ENCODE results near the gene TECPR1.

Gene TECPR1

DNA sequence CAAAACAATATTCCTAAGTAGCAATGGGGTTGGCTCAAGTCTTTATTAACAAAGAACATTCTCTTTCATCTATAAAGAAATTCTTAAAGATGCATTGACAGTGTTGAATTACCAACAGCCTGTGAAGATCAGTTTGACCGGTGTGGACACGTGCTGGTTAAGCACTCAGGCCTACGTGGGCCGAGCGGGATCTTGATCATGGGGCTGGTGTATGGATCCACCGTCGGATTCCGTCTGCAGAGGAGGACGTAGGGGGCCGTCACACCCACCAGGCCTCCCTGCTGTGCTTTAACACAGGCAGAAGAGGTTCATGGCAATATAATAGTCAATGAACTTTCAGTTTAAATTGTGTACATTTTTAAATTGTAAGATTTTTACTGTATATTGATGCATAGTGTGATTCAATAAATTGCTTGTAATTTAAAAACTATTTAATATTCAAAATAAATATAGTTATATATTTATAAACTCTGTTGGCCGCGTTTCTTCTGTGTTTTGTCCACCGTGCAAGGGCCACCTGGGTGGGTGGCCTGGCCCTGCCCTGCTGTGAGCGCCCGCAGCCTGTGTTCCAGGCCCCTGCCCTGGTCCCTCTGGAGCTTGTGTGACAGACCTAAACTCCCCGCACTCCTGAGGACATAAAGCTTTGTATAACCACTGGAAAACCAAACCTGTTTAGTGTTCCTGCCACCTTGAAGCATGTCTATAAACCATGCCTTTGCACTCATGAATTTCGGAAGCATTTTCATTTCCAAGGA is 42.7 kb downstream of the TECPR1 start:
- DNase-seq: no peak

DNA sequence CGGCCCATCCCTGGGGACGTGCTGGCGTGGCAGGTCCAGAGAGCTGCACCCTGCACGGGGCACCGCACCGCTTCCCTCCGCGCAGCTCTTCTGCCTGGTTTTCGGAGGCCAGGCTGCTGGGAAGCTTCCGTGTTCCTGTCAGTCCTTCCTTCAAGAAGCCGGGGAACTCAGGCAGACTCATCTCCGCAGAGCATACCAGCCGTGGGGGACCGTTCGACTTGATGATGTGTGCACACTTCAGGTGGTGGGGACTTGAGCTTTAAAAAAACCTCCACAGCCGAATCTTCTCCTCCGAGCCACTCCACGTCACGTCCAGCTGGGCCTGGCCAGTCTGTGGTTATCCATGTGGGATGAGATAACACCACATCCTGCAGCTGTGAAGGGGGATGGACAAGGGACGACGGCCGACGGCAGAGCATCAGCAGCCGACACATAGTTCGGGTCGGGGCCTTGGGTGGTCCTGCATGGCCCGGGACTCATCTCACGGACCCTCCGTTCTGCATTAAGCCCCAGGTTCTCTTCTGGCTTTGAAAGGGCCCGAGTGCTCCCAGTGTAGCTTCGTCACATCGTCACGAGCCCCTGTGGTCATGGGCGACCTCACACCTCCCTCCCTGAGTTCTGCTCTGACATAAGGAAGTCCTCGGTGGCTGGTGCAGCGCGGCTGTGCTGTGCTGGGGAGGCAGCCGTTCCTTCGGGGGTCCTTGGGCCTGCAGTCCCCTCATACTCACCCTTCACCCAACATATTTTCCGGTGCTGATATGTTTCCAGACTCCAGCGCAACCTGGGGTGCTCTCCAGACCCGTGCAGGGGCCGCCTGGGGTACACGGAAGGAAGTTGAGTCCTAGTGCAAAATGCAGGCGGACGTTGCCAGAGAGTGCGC is 45.3 kb downstream of the TECPR1 start:
- no peak for DNase-seq

DNA sequence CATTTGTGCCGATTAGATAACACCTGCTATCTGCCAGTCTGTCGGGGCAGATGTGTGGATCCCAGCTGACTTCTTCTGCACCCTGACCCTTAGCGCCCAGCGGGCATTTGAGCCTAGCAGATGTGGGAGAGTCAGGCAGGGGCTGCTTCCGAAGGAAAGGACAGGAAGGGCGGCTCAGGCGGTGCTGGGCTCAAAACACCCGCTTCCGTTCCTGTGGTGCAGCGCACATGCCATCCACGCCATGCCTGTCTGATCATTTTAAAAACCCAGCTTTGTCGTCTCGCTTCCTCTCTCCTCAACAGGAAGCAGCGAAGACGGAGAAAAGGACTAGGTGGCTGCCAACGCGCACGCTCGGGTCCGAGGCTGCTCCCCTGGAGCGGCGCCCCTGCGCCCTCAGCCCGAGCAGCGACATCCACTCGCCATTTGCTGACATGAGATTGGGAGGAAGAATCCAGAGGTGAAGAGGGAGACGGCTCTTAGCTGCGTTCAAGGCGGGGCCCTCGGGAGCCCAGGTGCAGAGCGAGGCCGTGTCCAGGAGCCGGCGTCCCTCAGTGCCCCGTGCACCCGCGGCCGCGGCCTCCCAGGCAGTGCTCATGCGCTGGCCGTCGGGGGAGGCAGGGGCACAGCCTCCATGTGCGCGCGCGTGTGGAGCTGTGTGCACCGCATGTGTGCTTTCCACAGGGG is 46.7 kb downstream of the TECPR1 start:
- DNase-seq: no peak

DNA sequence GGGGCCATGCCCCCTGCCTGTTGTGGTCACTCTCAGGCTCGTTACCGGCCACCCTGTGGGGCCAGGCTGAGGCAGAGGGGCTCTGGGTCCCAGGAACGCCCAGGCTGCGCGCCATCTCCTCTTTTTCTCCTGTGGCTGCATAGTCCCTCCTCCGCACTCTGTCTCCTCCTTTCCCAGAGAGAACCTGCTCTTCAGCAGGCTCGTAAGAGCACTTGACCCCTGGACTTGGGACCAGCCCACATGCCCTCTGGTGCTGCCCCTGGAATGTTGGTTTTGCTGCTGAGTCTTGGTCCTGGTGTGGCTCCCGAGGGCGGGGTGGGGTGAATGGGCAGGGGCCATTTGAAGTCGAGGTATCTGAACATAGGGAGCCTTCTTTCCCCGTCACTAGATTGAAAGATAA is 47.4 kb downstream of the TECPR1 start:
- no peak for DNase-seq

DNA sequence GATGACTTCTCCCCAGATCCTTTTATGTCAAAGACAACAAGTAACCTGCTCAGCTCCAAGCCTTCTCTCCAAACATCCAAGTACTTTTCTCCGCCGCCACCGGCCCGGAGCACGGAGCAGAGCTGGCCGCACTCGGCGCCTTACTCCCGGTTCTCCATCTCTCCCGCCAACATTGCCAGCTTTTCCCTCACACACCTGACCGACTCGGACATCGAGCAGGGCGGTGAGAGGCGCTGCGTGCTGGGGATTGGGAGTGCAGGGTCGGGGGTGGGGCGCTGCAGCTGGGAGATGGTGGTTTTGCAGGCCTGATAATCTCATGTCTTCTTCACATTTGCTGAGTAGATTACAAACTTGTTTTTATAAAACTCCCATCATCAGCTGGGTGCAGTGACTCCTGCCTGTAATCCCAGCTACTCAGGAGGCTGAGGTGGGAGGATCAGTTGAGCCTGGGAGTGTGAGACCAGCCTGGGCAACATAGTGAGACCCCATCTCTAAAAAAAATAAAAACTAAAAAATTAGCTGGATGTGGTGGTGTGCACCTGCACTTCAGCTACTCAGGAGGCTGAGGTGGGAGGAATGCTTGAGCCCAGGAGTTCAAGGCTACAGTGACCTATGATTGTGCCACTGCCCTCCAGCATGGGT is 47.9 kb downstream of the TECPR1 start:
- DNase-seq: no peak

- no peak for DNase-seq
These were observed 48.6 kb downstream of the TECPR1 start for GRCh38 chr7:98203261-98203963.

- no peak for DNase-seq
These were observed 49.5 kb downstream of the TECPR1 start for GRCh38 chr7:98202367-98203195.

DNA sequence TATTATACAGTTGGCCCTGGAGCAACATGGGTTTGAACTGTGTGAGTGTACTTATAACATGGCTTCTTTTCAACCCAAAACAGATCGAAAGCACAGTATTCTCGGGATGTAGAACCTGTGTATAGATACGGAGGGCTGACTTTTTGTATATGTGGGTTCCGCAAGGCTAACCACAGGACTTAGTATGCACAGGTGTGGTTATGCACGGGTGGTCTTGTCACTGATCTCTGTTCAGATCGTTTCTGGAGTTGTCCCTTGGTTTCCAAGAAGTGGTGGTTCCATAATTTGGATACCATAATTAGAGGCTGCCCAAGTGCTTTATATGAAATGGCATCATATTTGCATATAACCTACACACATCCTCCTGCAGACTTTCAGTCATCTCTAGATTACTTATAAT is 51.7 kb downstream of the TECPR1 start:
- DNase-seq: no peak

DNA sequence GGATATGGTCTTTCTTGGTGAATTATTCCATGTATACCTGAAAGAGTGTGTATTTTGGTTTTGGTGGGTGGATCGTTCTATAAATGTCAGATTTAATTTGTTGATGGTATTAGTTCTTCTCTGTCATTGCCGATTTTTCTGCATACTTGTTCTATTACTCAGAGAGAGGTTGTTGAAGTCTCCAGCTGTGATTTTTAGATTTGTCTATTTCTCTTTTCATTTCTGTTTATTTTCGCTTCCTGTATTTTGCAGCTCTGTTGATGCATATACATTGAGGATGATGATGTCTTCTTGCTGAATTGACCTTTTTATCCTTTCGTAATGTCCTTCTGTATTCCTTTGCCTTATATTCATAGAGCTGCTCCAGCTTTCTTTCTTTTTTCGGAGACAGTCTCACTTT is 52.9 kb downstream of the TECPR1 start:
- DNase-seq: no peak

DNA sequence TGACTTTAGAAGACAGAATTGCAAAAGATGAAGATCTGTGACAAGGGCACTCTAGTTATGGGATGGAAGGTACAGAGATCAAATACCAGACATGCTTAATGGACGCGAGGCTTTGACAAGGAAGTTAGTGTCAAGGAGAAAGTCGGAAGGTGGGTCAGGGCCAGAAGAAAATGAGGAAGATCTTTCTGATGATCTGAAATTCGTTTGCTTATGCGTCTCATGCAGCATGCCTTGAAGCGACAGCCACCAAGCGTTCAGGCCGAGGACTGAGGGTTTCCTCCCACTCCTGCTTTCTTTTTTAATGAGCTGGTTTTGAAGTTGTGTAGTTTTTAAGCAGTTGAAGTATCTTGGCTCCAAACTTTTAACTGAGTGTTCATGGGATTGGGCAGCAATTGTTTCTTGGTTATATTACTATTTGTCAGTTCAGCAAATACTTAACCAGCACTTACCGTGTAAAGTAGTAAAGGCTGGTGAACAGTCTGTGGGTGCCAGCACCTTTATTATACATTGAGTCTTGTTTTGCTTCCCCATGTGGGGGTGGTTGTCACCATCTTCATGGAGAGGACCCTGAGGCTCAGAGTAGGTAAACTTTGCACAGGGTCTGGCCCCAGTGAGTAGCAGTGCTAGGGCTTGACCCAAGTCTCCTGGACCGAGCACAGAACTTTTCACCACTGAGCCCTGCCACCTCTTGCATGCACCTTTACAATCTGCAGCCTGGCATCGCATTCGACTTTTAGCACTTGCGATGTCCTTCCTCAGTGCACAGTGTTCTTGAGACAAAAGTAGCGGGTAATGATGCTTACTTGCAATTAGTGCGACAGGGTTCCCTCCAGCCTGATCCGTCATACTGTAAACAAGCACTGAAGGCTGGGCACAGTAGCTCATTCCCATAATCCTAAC is 55.1 kb downstream of the TECPR1 start:
- no peak for DNase-seq

DNA sequence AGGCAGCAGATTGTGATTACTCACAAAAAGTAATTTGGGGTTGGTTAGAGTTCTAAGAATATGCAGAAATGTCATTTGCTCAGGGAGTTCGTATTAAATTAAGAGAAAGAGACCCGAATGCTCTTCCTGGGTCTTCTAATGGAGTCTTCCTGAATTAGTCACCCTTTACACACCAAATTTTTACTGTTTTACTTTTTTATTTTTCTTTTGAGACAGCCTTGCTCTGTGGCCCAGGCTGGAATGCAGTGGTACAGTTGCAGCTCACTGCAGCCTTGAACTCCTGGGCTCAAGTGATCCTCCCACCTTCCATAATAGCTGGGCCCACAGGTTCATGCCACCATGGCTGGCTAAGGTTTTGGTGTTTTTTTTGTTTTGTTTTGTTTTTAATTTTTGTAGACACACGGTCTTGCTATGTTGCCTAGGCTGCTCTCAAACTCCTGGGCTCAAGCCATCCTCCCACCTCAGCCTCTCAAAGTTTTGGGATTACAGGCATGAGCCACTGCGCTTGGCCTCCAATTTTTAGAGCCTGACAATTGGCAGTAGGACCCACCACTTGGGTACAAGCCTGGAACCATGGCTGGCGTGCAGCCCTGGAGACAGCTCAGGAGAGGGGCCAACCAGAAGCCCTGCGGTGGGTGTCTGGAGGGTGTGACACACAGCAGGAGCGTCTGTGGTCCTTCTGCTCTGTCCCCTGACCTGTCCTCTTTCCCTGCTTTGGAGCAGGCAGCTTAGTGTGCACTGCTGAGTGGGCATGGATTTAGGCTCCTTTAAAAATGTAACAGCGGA is 57.2 kb downstream of the TECPR1 start:
- DNase-seq: no peak

GRCh38 chr7:98194186-98194585 is 57.8 kb downstream of the TECPR1 start:
- no peak for DNase-seq

DNA sequence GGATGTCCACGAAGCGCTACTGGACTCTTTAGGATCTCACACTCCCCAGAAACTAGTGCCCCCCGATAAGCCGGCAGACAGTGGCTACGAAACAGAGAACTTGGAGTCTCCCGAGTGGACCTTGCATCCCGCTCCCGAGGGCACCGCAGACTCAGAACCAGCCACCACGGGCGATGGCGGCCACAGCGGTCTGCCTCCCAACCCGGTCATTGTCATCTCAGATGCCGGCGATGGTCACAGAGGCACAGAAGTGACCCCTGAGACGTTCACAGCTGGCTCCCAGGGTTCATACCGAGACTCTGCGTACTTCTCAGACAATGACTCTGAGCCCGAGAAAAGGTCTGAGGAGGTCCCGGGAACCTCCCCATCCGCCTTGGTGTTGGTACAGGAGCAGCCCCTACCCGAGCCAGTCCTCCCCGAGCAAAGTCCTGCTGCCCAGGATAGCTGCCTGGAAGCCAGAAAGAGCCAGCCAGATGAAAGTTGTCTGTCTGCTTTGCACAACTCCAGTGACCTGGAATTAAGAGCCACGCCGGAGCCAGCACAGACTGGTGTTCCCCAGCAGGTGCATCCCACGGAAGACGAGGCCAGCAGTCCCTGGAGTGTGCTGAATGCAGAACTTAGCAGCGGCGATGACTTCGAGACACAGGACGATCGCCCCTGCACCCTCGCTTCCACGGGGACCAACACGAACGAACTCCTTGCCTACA is 58.4 kb downstream of the TECPR1 start:
- DNase-seq: no peak

- DNase-seq: no peak
These were observed 59.1 kb downstream of the TECPR1 start for GRCh38 chr7:98192781-98193457.

DNA sequence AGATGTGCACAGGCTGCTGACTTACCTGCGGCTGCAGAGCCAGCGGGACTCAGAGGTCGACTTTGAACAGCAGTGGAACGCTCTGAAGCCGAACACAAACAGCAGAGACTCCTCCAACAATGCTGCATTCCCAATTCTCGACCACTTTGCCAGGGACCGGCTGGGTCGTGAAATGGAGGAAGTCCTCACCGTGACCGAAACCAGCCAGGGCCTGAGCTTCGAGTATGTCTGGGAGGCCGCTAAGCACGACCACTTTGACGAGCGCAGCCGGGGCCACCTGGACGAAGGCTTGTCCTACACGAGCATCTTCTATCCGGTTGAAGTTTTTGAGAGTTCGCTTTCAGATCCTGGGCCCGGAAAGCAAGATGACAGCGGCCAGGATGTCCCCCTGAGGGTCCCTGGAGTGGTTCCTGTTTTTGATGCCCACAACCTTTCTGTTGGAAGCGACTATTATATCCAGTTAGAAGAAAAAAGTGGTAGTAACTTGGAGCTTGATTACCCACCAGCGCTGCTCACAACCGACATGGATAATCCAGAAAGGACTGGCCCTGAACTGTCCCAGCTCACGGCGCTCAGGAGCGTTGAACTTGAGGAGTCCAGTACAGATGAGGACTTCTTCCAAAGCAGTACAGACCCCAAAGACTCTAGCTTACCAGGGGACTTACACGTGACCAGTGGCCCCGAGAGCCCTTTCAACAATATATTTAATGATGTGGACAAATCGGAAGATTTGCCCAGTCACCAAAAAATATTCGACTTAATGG is 60.2 kb downstream of the TECPR1 start:
- no peak for DNase-seq

- no peak for DNase-seq
These were observed 62.5 kb downstream of the TECPR1 start for GRCh38 chr7:98189559-98189958.

DNA sequence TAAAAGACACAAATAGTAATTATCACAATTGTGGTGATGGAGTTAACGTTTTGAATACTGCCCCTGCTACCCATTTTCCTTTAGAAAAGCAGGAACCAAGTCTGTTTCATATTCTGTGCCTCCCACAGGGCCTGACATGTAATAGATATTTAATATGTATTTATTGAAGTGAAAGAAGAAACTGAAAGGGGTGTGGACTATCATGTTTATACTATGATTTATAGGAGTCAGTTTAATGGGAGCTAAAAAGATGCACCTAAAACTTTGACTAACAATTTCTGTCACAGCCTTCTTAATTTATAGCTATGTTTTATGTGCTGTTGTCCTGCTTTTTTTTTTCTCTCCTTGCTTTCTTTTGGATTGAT is 64.9 kb downstream of the TECPR1 start:
- no peak for DNase-seq

All from DMS 273 treated with DMSO at 0.1 percent for 48 hours (cell line).